ENCODE results near the gene MTMR2. TPM values are rescaled to one million over a fixed set of nuclear protein-coding genes. Genes with fewer than 3 reads are reported as not detected.

Gene MTMR2
- total RNA-seq, 1 donor from 2014 or later, result 68.0 TPM

- Histone ChIP-seq H3K4me2 (ENCODE audit: low read length) (peak overlapping the region; percentile 41), H3K9ac (ENCODE audit: low read length) (peak overlapping the region; percentile 46), H3K27me3 (ENCODE audit: insufficient read depth, low read length) (no peaks in the 10 kb centered on the region), H2AFZ (ENCODE audit: low read depth, low read length) (no peak overlapping the region), H3K79me2 (ENCODE audit: insufficient read depth, low read length) (no peaks in the 10 kb centered on the region), H4K20me1 (ENCODE audit: insufficient read depth, low read length) (no peaks in the 10 kb centered on the region), H3K27ac (ENCODE audit: low read depth, low read length) (peak overlapping the region; percentile 37), H3K4me1 (ENCODE audit: insufficient read depth, low read length) (peaks cover 33% of the 10 kb centered on the region), H3K36me3 (ENCODE audit: insufficient read depth, low read length) (peaks cover 34% of the 10 kb centered on the region), H3K9me3 (ENCODE audit: insufficient read depth, low read depth, low read length) (no peaks in the 10 kb centered on the region), H3K4me3 (ENCODE audit: insufficient read depth, low read depth, low read length) (no peak overlapping the region)
- Mint-ChIP-seq H3K36me3 (ENCODE audit: low read depth, unreplicated experiment) (peaks cover 2% of the 10 kb centered on the region), H3K27ac (ENCODE audit: unreplicated experiment) (peak overlapping the region; percentile 69), H3K27me3 (ENCODE audit: low read depth, unreplicated experiment) (no peaks in the 10 kb centered on the region), H3K4me1 (ENCODE audit: low read depth, unreplicated experiment) (peaks cover 25% of the 10 kb centered on the region), H3K4me3 (ENCODE audit: unreplicated experiment) (no peak overlapping the region), H3K9me3 (ENCODE audit: unreplicated experiment) (no peaks in the 10 kb centered on the region)
- peak; percentile 89 for DNase-seq (ENCODE audit: low read depth)
- no peak for TF ChIP-seq EZH2 (IDR thresholded peaks at IDR 0.05; ENCODE audit: insufficient read depth, low read length)
- TF ChIP-seq CTCF (IDR thresholded peaks at IDR 0.05; ENCODE audit: insufficient read depth, low read depth, low read length), result peak; percentile 100
- peak; percentile 91 for FAIRE-seq
Measured at GRCh38 chr11:95835768-95836488, 88.0 kb downstream of the MTMR2 start.

GRCh38 chr11:95835351-95835750, 88.6 kb downstream of the MTMR2 start:
- Mint-ChIP-seq H3K4me3 (ENCODE audit: unreplicated experiment) (no peak overlapping the region), H3K9me3 (ENCODE audit: unreplicated experiment) (no peaks in the 10 kb centered on the region), H3K36me3 (ENCODE audit: low read depth, unreplicated experiment) (peaks cover 2% of the 10 kb centered on the region), H3K27me3 (ENCODE audit: low read depth, unreplicated experiment) (no peaks in the 10 kb centered on the region), H3K27ac (ENCODE audit: unreplicated experiment) (peak overlapping the region; percentile 69), H3K4me1 (ENCODE audit: low read depth, unreplicated experiment) (peaks cover 29% of the 10 kb centered on the region)
- Histone ChIP-seq H3K27ac (ENCODE audit: low read depth, low read length) (peak overlapping the region; percentile 36), H3K79me2 (ENCODE audit: insufficient read depth, low read length) (no peaks in the 10 kb centered on the region), H3K36me3 (ENCODE audit: insufficient read depth, low read length) (peaks cover 33% of the 10 kb centered on the region), H2AFZ (ENCODE audit: low read depth, low read length) (no peak overlapping the region), H3K9ac (ENCODE audit: low read length) (peak overlapping the region; percentile 46), H4K20me1 (ENCODE audit: insufficient read depth, low read length) (no peaks in the 10 kb centered on the region), H3K4me3 (ENCODE audit: insufficient read depth, low read depth, low read length) (no peak overlapping the region), H3K9me3 (ENCODE audit: insufficient read depth, low read depth, low read length) (no peaks in the 10 kb centered on the region), H3K4me2 (ENCODE audit: low read length) (peak overlapping the region; percentile 41), H3K27me3 (ENCODE audit: insufficient read depth, low read length) (no peaks in the 10 kb centered on the region), H3K4me1 (ENCODE audit: insufficient read depth, low read length) (peaks cover 33% of the 10 kb centered on the region)
- peak; percentile 46 for DNase-seq (ENCODE audit: low read depth)
- no peak for FAIRE-seq
- no peak for TF ChIP-seq EZH2 (IDR thresholded peaks at IDR 0.05; ENCODE audit: insufficient read depth, low read length)

GRCh38 chr11:95833378-95833777, 90.5 kb downstream of the MTMR2 start:
- no peak overlapping the region for H3K4me2 ChIP-seq (ENCODE audit: low read length)
- Mint-ChIP-seq H3K27me3 (ENCODE audit: low read depth, unreplicated experiment) (no peaks in the 10 kb centered on the region), H3K27ac (ENCODE audit: unreplicated experiment) (no peak overlapping the region), H3K4me3 (ENCODE audit: unreplicated experiment) (no peak overlapping the region), H3K4me1 (ENCODE audit: low read depth, unreplicated experiment) (peaks cover 33% of the 10 kb centered on the region), H3K36me3 (ENCODE audit: low read depth, unreplicated experiment) (peaks cover 9% of the 10 kb centered on the region), H3K9me3 (ENCODE audit: unreplicated experiment) (no peaks in the 10 kb centered on the region)
- DNase-seq (ENCODE audit: low read depth) (no peak), FAIRE-seq (no peak)
- no peak for TF ChIP-seq CTCF (IDR thresholded peaks at IDR 0.05; ENCODE audit: insufficient read depth, low read depth, low read length)
- no peak for TF ChIP-seq EZH2 (IDR thresholded peaks at IDR 0.05; ENCODE audit: insufficient read depth, low read length)
- no peaks in the 10 kb centered on the region for H3K27me3 ChIP-seq (ENCODE audit: insufficient read depth, low read length)
- peaks cover 30% of the 10 kb centered on the region for H3K36me3 ChIP-seq (ENCODE audit: insufficient read depth, low read length)
- no peaks in the 10 kb centered on the region for H4K20me1 ChIP-seq (ENCODE audit: insufficient read depth, low read length)
- H3K4me1 ChIP-seq (ENCODE audit: insufficient read depth, low read length), result peaks cover 38% of the 10 kb centered on the region
- H3K9ac ChIP-seq (ENCODE audit: low read length), result no peak overlapping the region
- no peaks in the 10 kb centered on the region for H3K9me3 ChIP-seq (ENCODE audit: insufficient read depth, low read depth, low read length)
- no peak overlapping the region for H2AFZ ChIP-seq (ENCODE audit: low read depth, low read length)
- peak overlapping the region; percentile 38 for H3K27ac ChIP-seq (ENCODE audit: low read depth, low read length)
- H3K4me3 ChIP-seq (ENCODE audit: insufficient read depth, low read depth, low read length), result no peak overlapping the region
- no peaks in the 10 kb centered on the region for H3K79me2 ChIP-seq (ENCODE audit: insufficient read depth, low read length)
